GM18873 (cell line): ENCODE results near the gene ELOVL6.
A peak's percentile ranks its signal among the peaks of the same experiment; 100 is the strongest.

Experiments
- ATAC-seq: cut with Tn5 transposase; IDR thresholded peaks from one replicate; pipeline ENCODE4 v1.9.1; 2021; ENCODE audit warnings: mild to moderate bottlenecking, moderate library complexity, moderate number of reproducible peaks; ENCODE audit not compliant: unreplicated experiment, low FRiP score

ELOVL6 gene

GRCh38 chr4:110003401-110004187 lies 194.8 kb downstream of the ELOVL6 start:
- ATAC-seq, result no peak

DNA sequence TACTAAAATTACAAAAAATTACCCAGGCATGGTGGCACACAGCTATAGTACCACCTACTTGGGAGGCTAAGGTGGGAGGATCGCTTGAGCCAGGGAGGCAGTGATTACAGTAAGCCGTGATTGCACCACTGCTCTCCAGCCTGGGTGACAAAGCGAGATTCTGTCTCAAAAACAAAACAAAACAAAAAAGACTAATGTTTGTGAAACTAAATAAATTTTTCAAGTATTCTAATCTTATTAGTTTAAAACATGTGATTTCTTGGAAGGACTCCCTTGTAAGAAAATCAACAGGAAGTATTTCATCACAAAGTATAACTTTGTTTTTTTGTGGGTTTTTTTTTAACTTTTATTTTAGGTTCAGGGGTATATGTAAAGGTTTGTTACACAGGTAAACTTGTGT lies 196.1 kb downstream of the ELOVL6 start:
- ATAC-seq, result no peak

GRCh38 chr4:109999585-109999912 lies 198.9 kb downstream of the ELOVL6 start:
- no peak for ATAC-seq

DNA sequence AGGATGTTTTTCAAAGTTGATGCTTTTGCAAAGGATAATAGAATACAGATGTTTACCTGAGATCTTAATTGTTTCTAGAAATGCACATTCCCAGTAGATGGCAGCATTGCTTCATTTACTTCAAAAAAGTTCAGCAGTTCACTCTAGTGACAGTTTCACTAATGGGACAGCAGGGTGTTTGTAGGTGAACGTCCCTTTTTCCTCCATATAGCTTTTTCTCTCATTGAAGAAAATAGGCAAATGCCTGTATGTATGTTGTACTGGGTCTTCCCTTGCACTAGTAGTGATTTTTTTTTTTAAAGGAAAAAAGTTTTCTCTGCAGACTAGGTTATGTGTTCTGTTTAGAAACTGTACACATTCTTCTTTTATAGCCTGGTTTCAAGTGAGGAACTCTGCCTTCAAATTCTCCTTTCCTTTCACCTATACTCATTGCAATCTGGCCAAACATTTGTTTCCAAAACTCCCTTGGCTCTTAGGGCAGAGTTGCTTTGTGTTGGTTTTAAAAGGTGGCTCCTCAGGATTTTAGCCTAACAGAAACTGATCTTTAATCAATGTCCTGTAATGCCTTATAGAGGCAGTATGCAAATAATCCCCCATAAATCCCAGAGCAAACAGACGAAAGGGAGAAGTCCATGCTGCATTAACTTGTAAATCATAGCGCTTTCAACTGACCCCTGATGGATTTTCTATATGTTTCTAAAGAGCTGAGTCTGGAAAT lies 199.4 kb downstream of the ELOVL6 start:
- peak; percentile 35 for ATAC-seq

DNA sequence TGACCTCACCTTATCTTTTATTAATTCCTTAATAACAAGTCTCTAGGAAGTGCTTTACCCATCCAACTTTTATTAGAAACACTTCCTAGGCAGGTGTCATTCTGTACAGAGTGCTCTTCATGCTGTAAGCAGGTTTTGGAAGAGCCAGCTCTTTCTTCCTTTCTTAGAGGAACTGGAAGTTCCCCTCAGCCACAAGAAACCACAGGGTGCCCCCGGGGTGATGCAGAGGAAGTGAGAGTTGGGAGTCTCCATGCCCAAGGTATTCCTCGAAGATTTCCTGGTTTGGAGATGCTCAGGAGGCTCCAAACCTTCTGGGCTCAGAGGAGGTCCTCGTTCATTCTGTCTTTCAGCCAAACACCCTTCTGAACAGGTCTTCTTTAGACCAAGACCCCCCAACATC lies 201.9 kb downstream of the ELOVL6 start:
- no peak for ATAC-seq
